ENCODE measurements around the gene SLC16A1. TPM values are rescaled to one million over a fixed set of nuclear protein-coding genes. Genes with fewer than 3 reads are reported as not detected.
A peak's percentile ranks its signal among the peaks of the same experiment; 100 is the strongest.

The SLC16A1 gene
- total and polyA plus RNA-seq, 4 donors, result 28.3 to 87.3 (median 34.5) TPM

DNA sequence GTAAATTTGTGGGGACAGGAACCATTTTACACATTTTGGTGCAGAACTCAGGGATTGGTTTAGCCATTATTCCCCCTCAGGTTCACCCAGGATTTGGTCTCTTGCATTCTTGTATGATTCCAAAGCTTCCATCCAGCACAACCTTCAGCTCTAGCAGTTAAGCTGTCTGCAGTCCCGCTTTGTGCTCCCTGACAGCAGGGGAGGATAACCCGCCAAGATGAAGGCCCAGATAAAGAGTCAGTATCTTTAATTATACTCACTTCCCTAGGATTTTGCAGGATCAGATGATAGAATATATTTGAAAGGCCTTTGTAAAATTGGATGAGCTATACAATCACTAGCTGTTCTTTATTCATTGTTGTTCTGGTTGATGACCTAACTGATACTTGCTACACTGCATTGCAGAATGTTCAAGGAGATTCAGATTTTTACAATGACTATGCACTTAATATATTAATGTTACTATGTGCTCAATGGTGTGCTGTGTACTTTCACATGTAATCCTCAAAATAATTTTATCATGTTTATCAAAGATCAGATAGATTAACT is 49.8 kb downstream of the SLC16A1 start (continued):
- TF ChIP-seq RXRA (IDR thresholded peaks at IDR 0.05), result no peak
- no peak for TF ChIP-seq JUND (IDR thresholded peaks at IDR 0.05)
- TF ChIP-seq FOXA2 (IDR thresholded peaks at IDR 0.05), result no peak
- no peak for TF ChIP-seq FOXA1 (IDR thresholded peaks at IDR 0.05)
- TF ChIP-seq ATF3 (IDR thresholded peaks at IDR 0.05), result no peak
- TF ChIP-seq GABPA (IDR thresholded peaks at IDR 0.05 in 1 of 2, conservative IDR thresholded peaks at IDR 0.05 in 1 of 2), result no peak
- no peak for TF ChIP-seq YY1 (IDR thresholded peaks at IDR 0.05)

DNA sequence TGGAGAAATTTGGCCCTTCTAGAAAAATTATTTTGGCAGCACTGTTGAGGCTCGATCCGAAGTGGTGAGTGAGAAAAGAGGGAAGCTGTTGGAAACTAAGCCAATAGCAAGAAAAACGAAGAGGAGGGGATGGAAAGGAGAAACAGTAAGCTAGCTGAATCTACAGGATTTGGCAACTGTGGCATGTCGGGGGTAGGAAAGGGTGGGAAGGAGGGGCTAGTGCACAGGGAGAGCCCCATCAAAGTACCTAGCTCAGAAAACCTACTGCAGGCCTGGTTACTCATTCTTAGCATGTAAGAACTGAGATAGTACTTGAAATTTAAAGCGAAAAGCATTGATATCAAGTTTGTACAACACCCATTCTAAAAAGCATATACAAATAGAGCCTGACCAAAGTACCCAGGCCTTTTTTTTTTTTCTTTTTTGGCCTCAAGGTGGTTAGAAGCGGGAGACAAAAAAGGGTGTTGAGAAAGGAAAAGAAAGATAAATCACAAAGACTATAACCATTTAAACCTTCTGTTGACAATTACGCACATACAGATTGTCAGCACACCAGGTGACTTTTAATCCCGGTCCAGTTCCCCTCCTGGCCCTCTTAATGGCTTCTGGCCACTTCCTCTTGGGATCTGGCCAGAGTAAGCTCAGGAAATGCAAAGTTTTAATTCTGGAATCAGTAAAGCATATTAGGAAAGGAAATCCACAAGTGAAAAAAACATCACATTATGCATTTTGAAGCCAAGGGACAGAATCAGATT is 50.4 kb downstream of the SLC16A1 start:
- H3K27me3 ChIP-seq (ENCODE audit: control insufficient read depth in 4 of 4, insufficient read depth in 4 of 4, low read length in 3 of 4), result no peaks in the 10 kb centered on the region
- 48% methylated on average over 8 of the region's 8 CpGs for WGBS
- TF ChIP-seq GABPA (IDR thresholded peaks at IDR 0.05 in 1 of 2, conservative IDR thresholded peaks at IDR 0.05 in 1 of 2) (no peak), YY1 (IDR thresholded peaks at IDR 0.05) (peak; percentile 62), RXRA (IDR thresholded peaks at IDR 0.05) (peak in 1 of 2 donors; percentile 13), HNF4A (conservative IDR thresholded peaks at IDR 0.05) (peak in 1 of 2 donors; percentile 29)
- H3K4me1 ChIP-seq (ENCODE audit: control insufficient read depth in 4 of 4, insufficient read depth in 4 of 4, low read length in 3 of 4), result peaks cover 3 to 12% (median 8%) of the 10 kb centered on the region in 4 donors
- H3K9ac ChIP-seq (ENCODE audit: low read depth in 1 of 2, low read length in 2 of 2), result no peak overlapping the region
- no peaks in the 10 kb centered on the region for H3K9me3 ChIP-seq (ENCODE audit: control insufficient read depth in 4 of 4, low read length in 3 of 4)
- H3K36me3 ChIP-seq (ENCODE audit: control insufficient read depth in 4 of 4, insufficient read depth in 3 of 4, low read depth in 1 of 4, low read length in 3 of 4), result no peaks in the 10 kb centered on the region
- H3K4me3 ChIP-seq (ENCODE audit: low read depth in 1 of 3, low read length in 3 of 3), result no peak overlapping the region
- H3K27ac ChIP-seq (ENCODE audit: low read depth in 1 of 2, low read length in 2 of 2), result peak overlapping the region; percentile 30 to 40
- DNase-seq (ENCODE audit: low spot score), result no peak

- WGBS, result 72% methylated on average over 4 of the region's 4 CpGs
- no peak overlapping the region for H3K9ac ChIP-seq (ENCODE audit: low read depth in 1 of 2, low read length in 2 of 2)
- no peak overlapping the region for H3K4me3 ChIP-seq (ENCODE audit: low read depth in 1 of 3, low read length in 3 of 3)
- H3K9me3 ChIP-seq (ENCODE audit: control insufficient read depth in 4 of 4, low read length in 3 of 4), result no peaks in the 10 kb centered on the region
- no peaks in the 10 kb centered on the region for H3K27me3 ChIP-seq (ENCODE audit: control insufficient read depth in 4 of 4, insufficient read depth in 4 of 4, low read length in 3 of 4)
- H3K4me1 ChIP-seq (ENCODE audit: control insufficient read depth in 4 of 4, insufficient read depth in 4 of 4, low read length in 3 of 4), result peaks cover 3 to 12% (median 8%) of the 10 kb centered on the region in 4 donors
- no peak for DNase-seq (ENCODE audit: low spot score)
- H3K27ac ChIP-seq (ENCODE audit: low read depth in 1 of 2, low read length in 2 of 2), result no peak overlapping the region
- H3K36me3 ChIP-seq (ENCODE audit: control insufficient read depth in 4 of 4, insufficient read depth in 3 of 4, low read depth in 1 of 4, low read length in 3 of 4), result no peaks in the 10 kb centered on the region
- TF ChIP-seq ZBTB33 (IDR thresholded peaks at IDR 0.05), result no peak
- TF ChIP-seq RXRA (IDR thresholded peaks at IDR 0.05), result no peak
- no peak for TF ChIP-seq YY1 (IDR thresholded peaks at IDR 0.05)
- TF ChIP-seq FOXA2 (IDR thresholded peaks at IDR 0.05), result no peak
- no peak for TF ChIP-seq FOXA1 (IDR thresholded peaks at IDR 0.05)
- no peak for TF ChIP-seq TAF1 (conservative IDR thresholded peaks at IDR 0.05)
- no peak for TF ChIP-seq SP1 (IDR thresholded peaks at IDR 0.05)
- no peak for TF ChIP-seq GABPA (IDR thresholded peaks at IDR 0.05 in 1 of 2, conservative IDR thresholded peaks at IDR 0.05 in 1 of 2)
- no peak for TF ChIP-seq REST (IDR thresholded peaks at IDR 0.05)
- no peak for TF ChIP-seq RAD21 (IDR thresholded peaks at IDR 0.05)
- no peak for TF ChIP-seq HNF4A (conservative IDR thresholded peaks at IDR 0.05)
- no peak for TF ChIP-seq ATF3 (IDR thresholded peaks at IDR 0.05)
- TF ChIP-seq NR2F2 (IDR thresholded peaks at IDR 0.05), result no peak
- TF ChIP-seq EGR1 (IDR thresholded peaks at IDR 0.05; ENCODE audit: low read depth in 2 of 2), result no peak
- TF ChIP-seq HNF4G (IDR thresholded peaks at IDR 0.05), result no peak
Measured at GRCh38 chr1:112904831-112905261, 51.1 kb downstream of the SLC16A1 start.
